ENCODE data around the gene PRDM16.

Gene PRDM16

DNA sequence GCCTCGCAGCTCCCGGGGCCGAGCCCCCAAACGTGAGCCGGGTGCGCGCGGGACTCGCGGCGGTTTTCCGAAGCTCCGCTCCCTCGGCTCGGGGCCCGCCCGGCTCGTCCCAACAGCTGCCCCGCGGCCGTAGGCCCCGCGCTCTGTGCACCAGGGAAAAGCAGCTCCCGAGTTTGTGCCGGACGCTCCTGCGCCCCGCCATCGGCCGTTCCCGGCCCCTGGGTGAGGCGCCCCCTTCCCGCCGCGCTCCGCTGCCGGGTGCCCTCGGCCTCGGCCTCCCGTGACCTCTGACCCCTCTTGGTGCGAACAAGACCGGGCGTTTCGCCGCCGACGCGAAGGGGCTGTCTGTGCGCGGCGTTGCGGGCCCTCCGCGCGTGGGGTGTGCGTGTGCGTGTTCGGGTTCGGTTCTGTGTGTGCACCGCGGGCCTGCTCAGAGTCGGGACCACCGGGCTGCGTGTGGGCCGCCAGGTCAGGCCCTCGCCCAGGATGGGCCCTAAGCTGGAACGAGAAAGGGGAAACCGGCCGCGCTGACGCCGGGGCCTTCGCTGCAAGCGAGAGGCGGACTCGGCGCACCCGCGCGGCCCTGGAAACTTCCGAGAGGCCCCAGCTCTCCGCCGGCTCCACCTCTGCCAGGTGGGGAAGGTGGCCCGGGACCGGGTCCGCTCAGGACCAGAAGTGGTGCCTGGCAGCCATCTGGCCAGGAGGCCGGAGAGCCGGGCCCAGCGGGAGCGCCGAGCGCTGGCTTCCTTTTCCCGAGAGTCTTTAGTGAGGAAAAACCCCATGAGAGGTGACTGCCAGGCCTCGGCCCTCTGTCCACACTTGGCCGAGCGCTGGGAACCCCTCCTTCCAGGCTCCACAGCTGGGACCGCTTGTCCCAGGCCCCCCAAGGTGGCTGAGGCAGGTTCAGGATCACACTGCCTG is 1.9 kb downstream of the PRDM16 start:
- DNase-seq, result no peak

DNA sequence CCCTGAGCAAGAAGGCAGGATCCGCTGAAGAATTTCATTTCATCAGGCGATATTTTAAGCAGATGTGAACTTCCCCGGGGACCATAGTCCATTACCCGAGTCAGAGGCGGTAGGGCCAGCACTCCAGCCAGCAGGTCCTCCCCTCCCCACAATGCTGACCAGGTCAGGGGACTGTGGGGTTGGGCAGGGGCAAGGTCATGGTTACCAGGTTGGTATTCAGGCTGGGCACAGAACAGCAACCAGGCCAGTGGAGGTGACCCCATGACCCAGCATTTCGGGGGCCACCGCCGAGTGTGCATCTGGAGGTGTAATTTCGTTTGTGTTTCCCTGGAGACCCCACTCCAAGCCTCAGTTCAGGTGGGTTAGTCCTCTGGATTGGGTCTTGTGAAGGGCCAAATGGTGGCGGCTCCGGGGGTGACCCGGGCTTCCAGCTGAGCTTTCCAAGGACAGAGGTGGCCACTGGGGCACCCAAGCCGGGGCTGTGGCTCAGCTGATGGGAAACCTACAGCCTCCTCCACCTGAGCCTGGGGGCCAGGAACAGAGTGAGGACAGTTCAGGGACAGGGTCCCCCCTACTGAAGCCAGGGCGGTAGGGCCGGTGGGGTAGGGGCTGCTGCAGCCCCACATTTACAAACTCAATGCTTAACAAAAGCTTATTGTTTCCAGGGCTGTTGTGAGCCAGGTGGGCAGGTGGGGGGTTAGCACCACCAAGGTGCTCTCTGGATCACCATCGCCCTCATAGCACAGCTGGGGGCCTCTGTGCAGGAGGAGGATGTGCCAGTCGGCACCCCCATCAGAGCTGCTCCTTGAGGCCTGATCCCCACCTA is 2.8 kb downstream of the PRDM16 start:
- DNase-seq, result no peak

DNA sequence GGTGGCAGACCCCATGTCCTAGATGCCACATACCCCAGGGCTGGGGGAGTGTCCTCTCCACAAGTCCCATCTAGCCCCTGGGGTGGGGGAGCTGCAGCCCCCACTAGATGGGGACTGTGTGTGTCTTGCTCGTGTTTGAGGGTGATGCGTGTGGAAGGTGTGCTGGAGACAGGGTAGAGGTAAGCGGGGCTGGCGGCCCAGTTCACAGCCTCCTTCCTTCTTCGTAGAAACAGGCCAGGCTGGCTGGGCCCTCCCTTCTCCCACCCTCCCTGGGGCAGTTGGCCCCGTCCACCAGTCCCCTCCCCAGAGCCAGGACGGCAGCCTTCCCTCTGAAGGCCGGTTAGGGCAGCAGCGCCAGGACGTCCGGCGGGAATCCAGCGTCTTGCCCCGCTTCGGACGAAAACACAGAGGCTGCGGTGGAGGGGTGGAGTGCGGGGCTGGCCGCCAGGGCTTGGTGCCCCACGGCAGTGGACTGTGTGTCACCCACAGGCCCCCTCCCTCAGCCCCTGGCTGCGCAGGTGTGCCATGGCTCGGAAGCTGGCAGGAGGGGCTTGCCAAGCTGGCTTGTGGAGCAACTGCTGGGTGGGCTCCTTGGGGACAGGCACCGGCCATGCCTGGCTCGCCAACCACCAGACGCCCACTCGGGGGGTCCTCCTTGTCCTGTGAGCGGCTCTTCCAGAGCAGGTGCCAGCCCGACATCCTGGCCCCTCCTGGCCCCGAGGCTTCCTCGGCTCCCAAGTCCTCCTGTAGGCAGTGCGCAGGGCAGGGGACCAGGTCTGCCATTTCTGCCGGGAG is 3.6 kb downstream of the PRDM16 start:
- DNase-seq, result no peak

DNA sequence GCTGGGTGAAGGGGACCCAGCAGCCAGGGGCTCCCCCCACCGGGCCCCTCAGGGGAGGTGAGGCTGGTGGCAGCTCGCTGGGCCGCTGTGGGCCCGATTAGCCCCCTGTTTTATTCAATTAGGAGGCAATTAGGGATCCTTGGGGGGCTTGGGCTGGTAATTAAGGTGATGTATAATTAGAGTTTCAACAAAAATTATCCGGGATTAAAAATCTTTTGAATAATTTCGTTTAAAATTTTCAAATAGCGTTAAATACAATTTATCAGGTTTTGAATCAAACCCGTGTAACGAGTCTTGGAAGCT is 4.1 kb downstream of the PRDM16 start:
- DNase-seq, result no peak

DNA sequence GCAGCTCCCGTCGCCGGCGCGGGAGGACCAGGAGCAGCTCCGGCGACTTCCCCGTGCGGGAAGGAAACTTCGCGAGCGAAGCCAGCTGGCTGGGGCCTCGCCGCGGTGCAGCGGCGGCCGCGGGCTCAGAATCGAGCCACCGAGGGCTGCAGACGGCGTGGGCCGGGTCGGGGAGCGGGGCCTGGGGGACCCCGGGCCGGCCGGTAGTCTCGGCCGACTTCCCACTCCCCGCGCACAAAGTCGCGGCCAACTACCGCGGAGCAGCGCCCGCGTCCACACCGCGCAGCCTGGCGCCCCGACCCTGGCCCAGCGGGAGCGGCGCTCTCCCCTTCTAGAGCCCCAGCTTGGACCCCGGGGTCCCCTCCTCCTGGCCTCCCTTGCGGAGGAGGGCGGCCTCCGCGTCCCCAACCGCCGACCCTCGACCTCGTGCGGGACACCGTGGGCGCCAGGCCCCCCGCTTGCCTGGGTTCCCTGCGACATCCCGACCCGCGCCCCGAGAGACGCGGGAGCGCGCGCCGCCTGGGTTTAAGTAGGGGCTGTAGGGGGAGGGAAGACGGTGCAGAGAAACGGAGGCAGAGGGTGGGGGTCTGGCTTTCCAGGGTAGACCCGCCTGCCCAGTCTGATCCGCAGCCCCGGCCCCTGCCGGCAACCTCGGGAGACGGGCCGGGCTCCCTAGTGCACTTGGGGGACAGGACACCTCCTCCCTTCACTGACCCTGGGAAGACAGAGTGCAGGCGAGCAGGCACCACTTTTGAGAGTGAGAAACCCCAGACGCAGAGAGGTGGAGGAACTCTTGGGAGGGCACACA is 4.7 kb downstream of the PRDM16 start:
- DNase-seq, result no peak

DNA sequence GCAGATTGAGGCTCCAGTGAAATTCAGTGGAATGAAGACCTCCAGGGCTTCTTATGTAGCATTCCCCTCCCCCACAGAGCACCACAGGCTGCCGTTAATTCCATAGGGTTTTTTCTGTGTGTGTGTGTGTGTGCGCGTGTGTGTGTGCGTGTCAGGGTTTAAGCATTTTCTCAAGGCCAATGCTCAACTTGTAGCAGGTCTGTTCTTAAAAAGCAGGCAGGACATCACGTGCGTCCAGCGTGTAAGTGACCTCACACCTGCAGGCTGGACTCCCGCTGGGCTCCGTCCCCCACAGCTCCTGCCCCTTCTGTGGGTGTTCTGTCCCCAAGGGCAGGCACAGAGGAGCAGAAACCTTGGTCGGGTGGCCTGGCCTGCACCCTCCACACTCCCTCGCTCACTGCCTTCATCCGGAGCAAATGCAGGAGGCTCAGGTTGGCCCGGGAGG is 5.3 kb downstream of the PRDM16 start:
- no peak for DNase-seq

DNA sequence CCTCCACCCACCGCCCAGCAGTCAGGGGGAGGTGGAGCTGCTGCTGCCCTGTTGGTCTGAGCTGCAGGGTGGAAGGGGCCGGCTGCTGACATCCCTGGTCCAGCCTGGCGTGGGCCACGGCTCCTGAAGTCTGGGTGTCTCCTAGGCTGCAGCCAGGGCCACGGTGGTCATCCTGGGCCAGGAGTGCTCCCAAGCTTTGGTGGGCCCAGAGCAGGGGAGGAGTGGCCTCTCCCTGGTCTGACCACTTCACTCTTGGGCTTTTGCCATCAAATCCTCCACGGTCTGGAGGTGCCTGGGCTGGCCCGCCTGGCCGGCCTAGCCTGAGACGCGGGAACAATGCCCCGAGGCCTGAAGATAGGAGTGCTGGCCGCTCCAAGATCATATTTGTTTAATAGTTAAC is 5.8 kb downstream of the PRDM16 start:
- DNase-seq, result peak; percentile 44

DNA sequence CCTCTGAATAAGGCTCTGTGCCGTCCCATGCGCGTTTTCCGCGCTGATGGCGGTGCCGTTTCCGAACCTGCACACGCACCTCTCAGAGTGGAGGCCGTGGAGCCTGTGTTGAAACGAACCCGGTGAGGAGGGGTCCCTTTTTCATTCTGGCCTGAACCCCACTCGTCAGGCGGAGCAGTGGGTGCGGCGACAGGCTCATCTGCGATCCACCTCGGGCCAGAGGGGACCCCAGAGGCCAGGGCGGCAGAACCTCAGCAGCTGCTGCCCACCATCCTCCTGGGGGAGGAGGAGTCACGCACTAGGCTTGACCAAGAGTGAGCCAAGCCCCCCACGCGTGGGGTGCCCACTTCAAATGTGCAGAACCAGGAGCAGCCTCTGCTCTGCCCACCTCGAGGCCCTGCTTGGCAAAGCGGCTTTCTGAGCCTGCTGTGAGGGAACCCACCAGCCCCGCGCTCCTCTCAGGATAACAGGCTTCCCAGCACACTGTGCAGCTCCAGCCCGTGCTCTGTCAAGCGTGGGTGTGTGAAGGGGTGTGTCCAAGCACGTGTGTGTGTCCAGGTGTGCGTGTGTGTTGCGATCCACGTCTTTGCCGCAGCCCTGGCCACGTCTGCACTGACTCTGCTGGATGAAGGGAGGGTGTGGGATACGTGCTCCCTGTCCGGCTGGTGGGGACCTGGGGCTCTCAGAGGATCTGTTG is 6.8 kb downstream of the PRDM16 start:
- DNase-seq, result peak; percentile 58

DNA sequence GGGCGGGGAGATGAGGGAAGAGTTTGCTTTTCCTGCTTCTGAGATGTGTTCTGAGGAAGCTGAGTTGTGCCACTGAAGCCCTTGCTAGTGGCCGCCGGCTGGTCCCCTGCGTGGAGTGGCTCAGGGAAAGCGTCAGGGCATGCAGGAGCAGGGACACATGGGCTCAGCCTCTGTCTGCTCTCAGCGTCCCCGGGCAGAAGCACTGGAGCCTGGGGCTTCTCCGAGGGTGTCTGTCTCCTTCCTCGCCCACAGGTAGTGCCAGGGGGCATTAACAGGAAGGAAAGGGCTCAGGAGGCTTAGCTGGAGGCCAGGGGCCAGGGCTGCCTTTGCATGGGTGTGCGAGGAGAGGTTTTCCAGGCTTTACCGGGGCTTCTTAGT is 7.3 kb downstream of the PRDM16 start:
- no peak for DNase-seq

DNA sequence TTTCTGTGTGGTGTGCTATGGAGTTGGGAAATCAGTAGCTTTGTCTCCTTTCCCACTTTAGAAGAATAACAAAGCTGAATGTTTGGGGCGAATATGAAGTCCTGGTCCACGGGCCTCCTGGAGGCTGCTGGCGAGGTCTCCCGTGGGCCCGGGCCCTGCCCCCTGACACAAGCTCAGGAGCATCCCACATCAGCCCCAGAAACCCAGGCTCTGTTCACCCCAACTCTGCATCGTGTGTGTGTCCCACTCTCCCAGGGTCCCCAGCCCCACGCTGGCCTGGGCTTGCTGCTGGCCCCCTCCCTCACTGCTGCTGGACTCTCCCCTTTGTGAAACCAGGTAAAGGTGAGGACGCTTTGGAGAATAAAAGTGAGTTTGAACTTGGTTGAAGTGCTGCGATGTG is 8.1 kb downstream of the PRDM16 start:
- DNase-seq, result no peak

DNA sequence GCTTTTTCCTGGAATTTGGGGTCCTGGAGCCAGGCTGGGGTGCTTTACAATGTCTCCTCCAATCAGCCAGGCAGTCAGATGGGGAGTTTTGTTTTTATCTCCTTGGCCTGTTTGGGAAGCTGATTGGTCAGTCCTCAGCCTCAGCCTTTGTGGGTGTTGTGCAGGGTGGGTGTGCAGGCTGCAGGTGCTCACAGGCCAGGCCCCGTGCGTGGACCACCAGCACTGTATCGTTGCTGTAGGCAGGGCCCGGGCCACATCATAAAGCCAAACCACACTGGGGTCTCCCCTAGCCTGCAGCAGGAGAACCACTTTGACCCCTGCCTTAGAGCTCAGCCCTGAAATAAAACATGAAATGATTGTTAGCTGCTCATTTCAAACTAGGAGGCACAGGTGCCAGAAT is 8.6 kb downstream of the PRDM16 start:
- no peak for DNase-seq

DNA sequence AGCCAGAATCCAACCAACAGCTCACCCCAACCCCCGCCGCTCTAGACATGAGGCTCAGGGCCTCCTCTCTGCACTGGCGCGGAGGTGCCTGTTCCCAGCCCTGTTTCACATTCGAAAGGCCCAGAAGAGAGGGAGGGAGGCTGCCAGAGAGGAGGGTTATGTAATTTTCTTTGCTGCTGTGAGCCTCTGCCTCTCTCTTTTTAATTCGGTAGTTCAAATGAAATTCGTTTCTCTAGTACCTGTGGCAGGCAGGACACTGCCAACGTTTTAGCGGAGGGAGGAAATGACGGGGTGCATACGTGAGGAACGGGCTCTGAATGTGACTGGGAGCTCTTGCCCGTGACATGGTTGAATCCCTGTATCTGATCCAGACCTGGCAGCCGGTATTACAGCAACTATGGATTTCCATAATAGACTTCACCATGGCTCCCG is 9.4 kb downstream of the PRDM16 start:
- no peak for DNase-seq

DNA sequence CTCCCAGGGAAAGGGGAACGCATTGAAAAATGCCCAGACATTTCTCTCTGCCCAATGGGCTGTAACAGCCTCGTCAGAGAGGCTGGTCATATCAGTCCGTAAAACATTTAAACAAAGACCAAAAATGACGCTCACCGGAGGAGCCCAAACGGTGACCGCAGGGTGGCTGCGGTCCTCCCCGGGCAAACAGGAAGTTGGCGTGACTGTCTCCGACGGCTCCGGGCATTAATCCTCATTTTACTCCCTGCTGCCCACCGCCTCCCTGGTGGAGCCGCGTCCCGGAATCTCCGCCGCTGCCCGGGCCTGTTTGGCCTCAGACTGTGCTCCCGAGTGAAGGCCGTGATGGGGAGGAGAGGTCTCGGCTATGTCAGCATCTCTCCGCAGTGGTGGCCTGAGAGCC is 9.9 kb downstream of the PRDM16 start:
- no peak for DNase-seq

DNA sequence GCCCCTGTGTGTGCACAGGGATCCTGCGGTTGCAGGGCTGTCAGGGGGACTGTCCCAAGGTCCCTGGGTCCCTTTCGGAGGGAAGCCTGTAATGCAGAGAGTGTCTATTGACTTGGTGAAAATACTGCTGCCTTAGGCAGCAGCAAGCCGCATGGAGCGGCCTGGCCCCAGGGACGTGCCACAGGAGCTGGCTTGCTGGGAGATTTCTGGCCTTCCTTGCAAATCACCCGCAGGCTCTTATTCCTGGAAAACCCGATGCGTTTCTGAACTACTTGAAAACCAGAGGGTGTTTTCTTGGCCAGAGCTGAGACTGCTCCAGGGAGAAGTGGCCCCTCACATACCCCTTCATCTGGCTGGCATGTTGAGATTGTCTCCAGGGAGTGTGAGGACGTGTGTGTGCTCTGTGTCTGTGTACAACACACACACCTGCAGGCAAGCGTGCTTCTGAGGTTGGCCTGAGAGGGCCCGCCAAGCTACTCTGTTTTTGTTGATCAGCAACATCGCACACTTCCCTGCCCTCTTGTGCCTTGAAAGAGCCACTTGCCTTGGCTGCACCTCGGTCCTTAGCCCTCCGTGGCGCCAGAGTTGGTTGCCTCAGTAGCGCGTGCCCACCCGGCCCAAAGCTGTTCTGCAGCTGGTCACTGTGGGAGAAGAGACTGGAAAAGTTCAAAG is 10.5 kb downstream of the PRDM16 start:
- DNase-seq, result peak; percentile 92

DNA sequence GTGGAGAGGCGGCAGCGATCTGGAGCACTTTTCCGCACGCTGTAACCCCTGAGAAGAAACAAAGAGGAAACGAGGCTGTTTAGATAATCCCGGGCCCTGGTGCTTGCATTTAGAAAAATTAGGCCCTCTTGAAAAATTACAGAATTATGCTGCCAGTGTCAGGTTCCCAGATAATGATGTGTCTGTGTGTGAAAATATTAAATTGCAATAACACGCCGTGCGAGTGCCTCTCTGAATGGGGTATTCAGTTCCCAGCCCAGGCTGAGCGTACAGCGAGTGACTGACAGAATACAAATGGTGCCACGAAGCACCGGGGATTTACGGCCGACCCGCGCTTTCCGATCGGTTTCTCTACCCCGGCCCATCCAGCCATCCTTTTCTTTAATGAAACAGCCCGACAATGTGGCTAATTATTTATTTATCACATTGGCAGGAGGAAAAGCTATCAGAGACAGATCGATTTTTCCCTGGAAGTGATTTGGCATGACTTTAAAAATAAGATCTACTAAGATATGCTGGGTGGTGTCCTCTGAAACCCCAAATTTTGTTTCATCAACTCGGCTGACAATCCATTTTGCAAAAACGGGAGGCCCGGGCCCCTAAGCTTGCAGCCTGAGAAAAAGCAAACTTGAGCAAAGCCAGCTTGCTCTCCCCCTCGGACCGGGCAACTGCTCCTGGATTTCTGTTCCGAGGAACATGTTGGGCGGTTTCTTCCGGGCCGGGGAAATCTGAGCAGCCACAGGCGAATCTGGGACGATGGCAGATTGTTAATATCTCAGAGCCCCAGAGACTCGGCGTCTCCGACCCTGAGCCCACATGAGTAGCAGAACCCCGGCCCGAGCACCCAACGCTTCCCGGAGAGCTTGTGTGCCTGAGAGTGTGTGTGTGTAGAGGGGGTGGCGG is 11.3 kb downstream of the PRDM16 start:
- DNase-seq, result no peak

DNA sequence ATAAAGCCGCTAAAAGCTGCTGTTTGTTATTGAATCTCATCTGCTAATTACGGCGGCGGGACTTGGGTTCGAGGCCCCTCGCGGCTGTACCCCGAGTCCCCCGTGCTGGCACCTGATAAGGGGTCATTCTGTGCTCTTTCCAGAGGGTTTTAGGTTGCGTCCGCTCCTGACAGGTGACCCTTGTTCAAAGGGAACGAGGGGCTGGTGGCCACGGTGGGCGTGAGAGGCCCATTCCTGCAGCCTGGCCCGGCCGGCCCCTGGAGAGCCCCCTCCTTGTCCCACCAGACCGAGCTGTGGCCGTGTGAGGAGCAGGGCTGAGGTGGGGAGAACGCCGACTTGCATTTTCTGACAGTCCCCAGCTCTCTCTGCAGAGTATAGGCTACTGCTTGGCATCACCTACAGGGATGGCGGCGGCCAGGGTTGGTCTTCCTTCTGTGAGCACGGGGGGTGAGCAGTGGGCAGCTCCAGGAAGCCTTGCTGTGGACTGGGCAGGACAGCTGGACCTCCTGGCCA is 12.2 kb downstream of the PRDM16 start:
- no peak for DNase-seq

DNA sequence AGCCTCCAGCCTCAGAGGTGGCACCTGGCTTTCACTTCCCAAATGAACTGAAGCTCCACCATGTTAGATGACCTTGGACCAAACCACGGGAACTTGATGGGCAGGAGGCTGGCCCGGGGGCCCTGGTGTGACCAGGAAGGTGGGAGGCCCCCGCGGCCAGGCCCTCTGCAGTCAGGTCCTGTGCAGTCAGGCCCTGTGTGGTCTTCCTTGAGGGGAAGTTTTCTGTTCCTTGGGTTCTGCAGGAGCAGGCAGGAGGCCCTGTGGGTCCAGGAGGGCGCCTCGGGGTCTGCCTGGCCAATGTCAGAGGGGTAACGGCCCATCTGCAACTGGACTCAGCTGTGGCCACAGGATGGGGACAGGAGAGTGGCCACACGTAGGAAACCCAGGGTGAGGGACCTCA is 13.0 kb downstream of the PRDM16 start:
- DNase-seq, result no peak

DNA sequence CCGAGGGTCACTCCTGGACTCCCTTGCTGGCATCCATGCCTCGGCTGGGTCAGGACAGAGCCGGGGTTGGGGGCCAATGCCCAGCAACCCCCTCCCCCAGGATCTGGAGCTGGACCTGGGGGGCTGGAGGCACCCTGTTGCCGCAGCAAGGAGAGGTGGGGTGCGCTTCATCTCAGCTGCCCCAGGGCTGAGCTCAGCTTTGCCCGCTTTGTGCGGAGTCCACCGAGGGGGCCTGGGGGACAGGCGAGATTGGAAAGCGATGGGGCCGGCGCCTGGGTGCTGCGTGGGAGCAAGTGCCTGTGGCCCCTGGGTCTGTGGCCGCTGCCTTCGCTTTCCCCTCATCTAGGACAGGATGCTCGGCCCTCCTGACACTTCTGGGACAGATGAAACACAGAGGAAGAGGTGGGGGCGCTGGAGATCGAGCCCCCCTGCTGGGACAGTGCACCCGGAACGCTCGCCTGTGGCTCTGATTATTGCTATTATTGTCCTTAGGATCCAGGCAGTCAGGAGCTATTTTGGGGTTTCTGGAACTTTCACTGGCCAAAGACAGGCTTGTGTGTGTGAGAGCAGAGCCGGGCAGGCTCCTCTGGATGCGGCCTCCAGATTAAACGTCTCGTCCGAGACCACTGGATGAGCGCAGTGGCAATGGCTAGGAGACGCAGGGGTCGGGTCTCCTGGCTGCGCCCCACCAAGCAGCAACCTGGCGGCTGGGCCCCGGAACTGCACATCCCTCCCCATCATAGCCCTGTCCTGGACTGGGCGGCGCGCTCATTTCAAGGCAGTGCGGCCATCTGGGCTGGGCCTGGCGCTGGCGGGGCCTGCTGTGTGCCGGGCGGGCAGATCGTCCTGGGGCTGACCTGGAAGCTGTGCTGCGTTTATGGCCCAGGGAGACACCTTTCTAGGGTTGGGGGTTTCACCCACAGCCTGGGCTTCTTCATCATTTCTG is 13.8 kb downstream of the PRDM16 start:
- no peak for DNase-seq

DNA sequence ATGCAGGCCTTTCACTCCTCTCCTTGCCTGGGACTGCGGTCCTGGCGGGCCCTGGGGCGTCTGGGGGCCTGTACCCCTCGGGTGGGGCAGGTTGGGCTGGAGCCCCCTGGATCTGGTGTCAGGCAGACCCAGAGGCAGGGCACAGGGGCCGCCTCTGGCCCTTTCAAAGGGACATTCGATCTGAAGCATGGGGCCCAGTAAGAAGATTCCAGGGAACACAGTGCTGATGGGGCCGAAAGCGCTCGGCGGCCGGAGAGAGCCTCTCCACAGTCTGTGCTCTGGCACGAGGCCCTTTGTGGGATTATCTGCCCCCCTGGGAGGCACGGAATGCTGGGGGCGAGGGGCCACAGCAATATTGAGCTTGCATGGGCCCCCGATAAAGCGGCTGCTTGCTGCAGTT is 15.2 kb downstream of the PRDM16 start:
- no peak for DNase-seq
